Fibroblast of the conjunctiva (primary cell): ENCODE measurements around the gene DPF3.
"Not testable (repeated sequence)": the region's sequence is repeated elsewhere in the genome, so short reads cannot be mapped to it uniquely, and the experiment has no call there.

Experiments
- DNase-seq: peaks from one replicate; pipeline ENCODE4 v3.0.0-alpha.2; 2010; ENCODE audit warnings: low read depth

The DPF3 gene

DNA sequence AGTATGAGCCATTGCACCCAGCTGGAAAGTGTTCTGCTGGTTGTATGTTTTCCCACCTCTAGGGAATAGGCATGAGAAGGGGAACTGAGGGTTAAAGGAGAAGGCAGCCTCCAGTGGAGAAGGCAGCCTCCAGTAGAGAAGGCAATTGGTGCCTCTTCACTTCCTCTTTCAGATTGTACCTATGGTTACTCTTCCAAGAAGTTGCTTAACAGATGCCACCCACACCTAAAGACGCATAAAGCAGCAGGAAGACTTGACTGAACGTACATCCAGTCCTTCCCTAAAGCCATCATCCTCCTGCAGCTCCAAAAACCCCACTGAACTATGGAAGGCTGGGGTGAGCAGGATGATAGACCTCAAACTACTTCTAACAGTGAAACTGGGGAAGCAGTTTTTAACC lies 13.1 kb downstream of the DPF3 start:
- DNase-seq = no peak

- DNase-seq = no peak
Observed at GRCh38 chr14:72880164-72880563, 13.7 kb downstream of the DPF3 start.

DNA sequence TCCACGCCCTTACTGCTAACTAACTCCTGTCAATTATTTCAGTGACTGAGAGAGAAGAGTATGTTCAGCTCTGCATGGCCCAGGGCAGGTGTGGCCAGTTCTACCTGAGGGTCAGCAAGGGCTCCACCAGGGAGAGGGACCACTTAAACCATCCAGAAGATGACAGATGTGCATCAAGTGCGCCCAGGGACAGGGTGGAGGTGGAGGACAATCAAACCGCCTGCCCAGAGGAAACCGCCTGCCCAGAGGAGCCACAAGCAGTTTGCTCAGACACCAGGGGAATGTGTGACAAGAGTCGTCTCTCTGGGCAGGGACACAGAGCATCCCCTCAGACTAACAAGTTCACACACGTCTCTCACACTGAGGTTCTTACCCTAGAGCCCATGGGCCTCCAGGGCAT lies 14.5 kb downstream of the DPF3 start:
- DNase-seq = no peak

DNA sequence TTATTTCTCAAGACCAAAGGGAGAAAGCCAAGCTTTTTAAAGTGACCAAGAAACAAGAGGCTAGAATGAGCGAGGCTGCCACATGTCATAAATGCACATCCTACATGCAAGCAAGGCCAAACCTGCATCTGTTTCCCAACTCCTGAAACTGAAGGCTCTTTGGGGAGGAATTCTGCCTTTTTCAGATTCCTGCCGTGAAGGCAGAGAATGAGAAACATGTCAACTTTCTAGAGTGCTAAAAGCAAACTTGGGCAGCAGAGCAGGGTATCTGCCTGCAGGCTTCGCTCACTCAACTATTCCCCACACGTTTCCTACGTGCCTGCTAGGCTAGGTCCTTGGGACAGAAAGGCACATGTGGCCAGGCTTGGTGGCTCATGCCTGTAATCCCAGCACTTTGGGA lies 15.2 kb downstream of the DPF3 start:
- no peak for DNase-seq

GRCh38 chr14:72876710-72877063 lies 17.2 kb downstream of the DPF3 start:
- DNase-seq = no peak

GRCh38 chr14:72876005-72876709 lies 17.7 kb downstream of the DPF3 start:
- no peak for DNase-seq

DNA sequence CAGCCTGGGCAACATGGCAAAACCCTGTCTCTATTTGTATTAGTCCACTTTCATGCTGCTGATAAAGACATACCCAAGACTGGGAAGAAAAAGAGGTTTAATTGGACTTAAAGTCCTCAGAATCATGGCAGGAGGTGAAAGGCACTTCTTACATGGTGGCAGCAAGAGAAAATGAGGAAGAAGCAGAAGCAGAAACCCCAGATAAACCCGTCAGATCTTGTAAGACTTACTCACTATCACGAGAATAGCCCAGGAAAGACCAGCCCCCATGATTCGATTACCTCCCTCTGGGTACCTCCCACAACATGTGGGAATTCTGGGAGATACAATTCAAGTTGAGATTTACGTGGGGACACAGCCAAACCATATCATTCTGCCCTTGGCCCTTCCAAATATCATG lies 23.0 kb downstream of the DPF3 start:
- DNase-seq = not testable (repeated sequence)

DNA sequence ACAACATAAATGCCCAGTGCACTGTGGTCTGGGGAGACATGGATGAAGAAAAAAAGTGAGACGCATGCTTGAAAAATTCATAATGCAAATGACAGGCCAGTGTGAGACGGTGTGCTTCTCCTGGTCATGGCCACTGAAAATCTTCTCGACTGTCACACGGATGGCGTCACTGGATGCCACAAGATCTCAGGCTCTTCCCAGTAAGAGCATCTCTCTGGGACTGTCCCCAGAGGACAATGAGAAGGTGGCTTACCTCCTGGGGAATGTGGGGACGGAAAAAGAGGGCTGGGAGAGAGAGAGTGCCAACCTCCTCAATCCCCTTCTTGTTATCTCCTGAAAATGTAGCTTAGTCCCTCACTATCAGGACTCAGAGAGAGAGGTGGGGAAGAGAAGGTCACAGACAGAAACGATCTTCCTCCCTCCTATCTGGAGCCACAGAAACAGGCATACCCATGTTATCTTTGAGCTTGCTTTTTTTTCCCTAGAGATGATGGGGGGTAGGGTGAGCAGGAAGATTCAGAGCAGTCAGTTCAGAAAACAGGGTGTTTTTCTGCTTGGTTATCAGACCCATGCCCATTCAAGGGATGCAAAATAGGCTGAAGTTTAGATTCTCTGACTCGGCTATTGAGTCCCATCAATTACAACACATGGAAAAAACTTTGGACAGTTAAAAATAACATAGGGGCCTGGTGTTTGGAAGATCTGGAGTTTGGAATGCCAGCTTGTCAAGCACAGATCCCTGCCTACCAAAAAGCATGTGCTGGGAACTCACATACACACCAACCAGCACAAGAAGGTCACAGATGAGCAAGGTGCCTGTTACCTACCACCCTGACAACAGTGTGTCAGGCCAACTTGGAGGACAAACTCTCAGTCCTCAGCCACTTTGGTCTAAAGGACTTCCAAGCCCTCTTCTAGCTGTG lies 24.2 kb downstream of the DPF3 start:
- no peak for DNase-seq

DNA sequence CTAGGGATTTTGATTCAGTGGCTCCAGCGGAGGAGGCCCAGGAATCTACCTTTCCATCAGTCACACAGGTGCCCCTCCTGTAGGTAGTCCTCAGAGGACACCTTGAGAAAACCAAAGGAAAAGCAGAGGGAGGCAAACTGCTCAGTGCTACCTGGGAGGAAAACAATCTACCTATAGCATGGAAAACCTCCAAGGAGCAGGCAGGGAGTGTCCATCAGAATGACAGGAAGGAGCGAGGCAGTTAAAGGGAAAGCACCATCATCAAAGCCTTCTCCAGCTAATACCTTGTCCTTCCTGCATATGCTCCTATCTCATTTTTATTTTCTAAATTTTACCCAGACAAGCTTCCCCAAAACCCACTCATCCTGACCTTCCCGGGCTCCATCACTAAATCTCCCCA lies 25.4 kb downstream of the DPF3 start:
- no peak for DNase-seq

- DNase-seq = no peak
Observed at GRCh38 chr14:72864712-72865365, 29.1 kb downstream of the DPF3 start.

GRCh38 chr14:72863216-72864006 lies 30.5 kb downstream of the DPF3 start:
- no peak for DNase-seq

GRCh38 chr14:72856530-72857266 lies 37.2 kb downstream of the DPF3 start:
- no peak for DNase-seq

DNA sequence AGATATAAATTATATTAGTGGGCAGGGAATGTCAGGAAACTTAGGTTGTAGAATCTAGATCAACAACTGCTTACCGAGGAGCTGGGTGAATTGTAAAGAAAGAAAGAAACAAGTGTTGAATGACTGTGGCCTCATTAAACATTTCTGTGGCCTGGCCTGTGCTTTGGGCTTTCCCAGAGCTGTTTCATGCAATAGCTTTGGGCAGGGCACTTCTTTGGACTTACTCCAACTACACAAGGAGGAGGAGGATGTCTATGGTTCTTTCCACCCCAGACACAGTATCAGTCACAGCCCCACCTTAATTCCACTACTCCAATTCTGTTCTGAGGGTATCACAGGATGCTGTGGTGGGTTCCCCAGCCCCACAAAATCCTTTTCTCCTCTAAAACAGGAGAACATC lies 38.0 kb downstream of the DPF3 start:
- DNase-seq = no peak

- no peak for DNase-seq
Observed at GRCh38 chr14:72852194-72852593, 41.7 kb downstream of the DPF3 start.

- no peak for DNase-seq
Observed at GRCh38 chr14:72851635-72852034, 42.3 kb downstream of the DPF3 start.

GRCh38 chr14:72850360-72850759 lies 43.5 kb downstream of the DPF3 start:
- no peak for DNase-seq

DNA sequence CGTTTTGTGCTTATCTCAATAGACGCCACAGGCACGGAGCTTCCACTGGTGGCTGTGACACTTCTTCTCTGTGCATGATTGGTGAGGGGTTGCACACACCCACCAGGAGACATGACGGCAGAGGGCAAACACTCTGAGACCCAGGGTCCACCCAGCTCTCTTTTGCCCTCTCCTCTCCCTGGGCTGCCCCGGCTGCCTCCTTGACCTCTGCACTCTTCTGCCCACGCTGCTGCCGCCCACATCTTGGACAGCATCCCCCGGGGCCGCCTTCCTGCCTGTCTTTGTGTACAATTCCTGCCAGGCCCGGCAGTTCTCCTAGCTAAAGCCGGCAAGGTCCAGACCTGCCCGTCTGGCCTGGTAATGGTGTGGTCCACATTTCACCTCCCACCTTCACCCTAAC lies 44.7 kb downstream of the DPF3 start:
- DNase-seq = no peak

DNA sequence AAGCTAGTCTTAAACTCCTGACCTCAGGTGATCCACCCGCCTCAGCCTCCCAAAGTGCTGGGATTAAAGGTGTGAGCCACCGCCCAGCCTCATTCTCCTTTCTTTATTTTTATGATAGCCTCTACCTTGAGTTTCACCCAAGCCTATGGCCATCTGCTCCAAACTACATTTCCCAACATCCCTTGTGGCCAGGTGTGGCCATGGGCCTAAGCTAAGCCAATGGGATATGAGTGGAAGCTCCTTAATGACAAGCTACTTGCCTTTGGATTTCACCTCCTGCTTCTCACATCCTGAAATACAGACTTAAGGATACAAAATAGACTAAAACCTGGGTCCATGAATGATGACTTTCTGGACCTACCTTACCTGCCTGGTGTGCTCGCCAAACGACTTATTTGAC lies 46.2 kb downstream of the DPF3 start:
- DNase-seq = no peak

DNA sequence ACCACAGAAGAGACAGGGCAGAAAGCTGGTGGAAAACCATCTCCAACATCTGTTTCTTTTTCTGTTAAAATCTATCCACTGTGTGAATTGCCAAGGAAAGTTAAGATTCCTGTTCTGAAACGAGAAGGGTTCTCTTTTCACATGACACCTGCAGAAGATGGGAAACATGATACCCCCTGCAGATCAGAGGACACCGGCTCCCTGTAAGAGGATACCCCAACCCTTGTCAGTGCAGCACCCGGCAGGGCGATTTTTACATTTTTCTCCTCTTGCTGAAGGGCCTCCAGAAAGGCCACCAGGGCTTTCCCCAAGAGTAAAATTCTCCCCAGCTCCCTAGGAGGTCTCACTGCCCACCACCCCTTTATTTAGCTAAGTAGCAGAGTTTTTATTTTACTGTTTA lies 48.2 kb downstream of the DPF3 start:
- DNase-seq = no peak

DNA sequence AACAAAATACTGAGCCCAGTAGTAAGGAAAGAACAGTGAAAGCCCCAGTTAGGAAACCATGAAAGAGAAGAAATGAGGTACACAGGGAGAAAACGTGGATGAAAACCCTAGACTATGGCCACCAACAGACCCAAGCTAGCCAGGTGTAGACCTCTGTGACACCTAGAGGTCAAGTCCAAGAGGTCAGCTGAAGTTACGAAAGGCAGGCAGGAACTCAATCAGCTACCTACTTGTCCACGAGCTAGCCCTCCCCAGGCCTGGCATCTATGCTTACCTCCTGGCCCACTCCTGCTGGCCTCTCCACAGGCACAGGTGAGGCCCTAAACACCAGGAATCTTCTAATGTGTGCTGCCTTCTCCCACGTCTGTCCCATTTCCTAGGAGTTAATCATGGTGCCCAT lies 48.7 kb downstream of the DPF3 start:
- no peak for DNase-seq

DNA sequence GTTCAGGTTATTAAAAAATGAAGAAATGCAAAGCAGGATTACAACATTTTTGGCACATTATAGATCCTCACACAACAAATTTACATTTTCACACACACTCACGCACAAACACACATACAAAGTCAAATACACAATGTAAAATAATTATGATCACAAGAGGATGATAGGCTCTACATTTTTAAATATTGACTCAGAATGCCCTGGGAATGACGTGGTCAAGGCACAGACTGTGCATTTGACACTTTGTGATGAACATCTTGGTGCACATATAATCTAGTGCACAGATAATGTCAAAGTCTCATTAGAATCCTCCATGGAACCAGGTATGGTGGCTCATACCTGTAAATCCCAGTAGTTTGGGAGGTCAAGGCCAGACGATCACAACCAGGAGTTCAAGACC lies 49.4 kb downstream of the DPF3 start:
- no peak for DNase-seq
